HepG2 (cell line): ENCODE results near the gene FXN. TPM values are rescaled to one million over a fixed set of nuclear protein-coding genes. Genes with fewer than 3 reads are reported as not detected.

Experiments
- CHD2 ChIP-seq: IDR thresholded peaks from 2 replicates; pipeline ENCODE4 v1.6.1; 2011; ENCODE audit warnings: low read depth, low read length, improper control_type of control experiment
- HMG20A ChIP-seq: IDR thresholded peaks from 2 replicates; pipeline ENCODE4 v1.6.1; 2016; ENCODE audit warnings: borderline replicate concordance
- HNF4G ChIP-seq, 2 experiments: sonication (generic) in 1 of 2; formaldehyde crosslinking in 1 of 2; IDR thresholded peaks; 2 replicates each; pipeline versions ENCODE4 v1.4.0 to v1.6.1; 2011 to 2020; ENCODE audit warnings: borderline replicate concordance in 2 of 2, low read depth in 2 of 2, mild to moderate bottlenecking in 2 of 2, low read length in 1 of 2, missing genetic modification reagents in 1 of 2, moderate library complexity in 1 of 2
- MEF2D ChIP-seq: sonication (generic); formaldehyde crosslinking; IDR thresholded peaks from 2 replicates; pipeline ENCODE4 v1.5.1; 2020; ENCODE audit warnings: mild to moderate bottlenecking, missing genetic modification reagents
- ZNF274 ChIP-seq: sonication (generic); formaldehyde crosslinking; IDR thresholded peaks from 2 replicates; pipeline ENCODE4 v1.5.1; 2020; ENCODE audit warnings: mild to moderate bottlenecking, missing genetic modification reagents
- ZNF326 ChIP-seq: sonication (generic); formaldehyde crosslinking; IDR thresholded peaks from 2 replicates; pipeline ENCODE4 v1.4.0; 2020; ENCODE audit warnings: missing genetic modification reagents, borderline replicate concordance
- ZNF460 ChIP-seq: sonication (generic); formaldehyde crosslinking; IDR thresholded peaks from 2 replicates; pipeline ENCODE4 v1.5.1; 2020; ENCODE audit warnings: missing genetic modification reagents, mild to moderate bottlenecking, borderline replicate concordance
- polyA plus RNA-seq, 8 experiments: library from polyadenylated mRNA; depleted of rRNA in 3 of 8; stranded (reverse) in 7 of 8; unstranded in 1 of 8; fragments of >200 nt; fragmentation: Illumina TruSeq in 4 of 8; extraction: Trizol in 4 of 8; gene quantifications; 2 replicates each; pipeline versions ENCODE4 v1.2.1 to v1.2.3, GENCODE V29; 2011 to 2016; ENCODE audit warnings: low read depth in 4 of 8, missing spikeins in 1 of 8, mixed read lengths in 1 of 8; ENCODE audit not compliant: insufficient read depth in 1 of 8
- total RNA-seq, 5 experiments: library from RNA; depleted of rRNA; stranded (reverse); fragments of >200 nt; fragmentation: Illumina TruSeq; extraction: Trizol; gene quantifications; 2 replicates each; pipeline ENCODE4 v1.2.3, GENCODE V29; 2016; ENCODE audit warnings: low read depth in 1 of 5
- TF ChIP-seq, protein P1 (sequence below): IDR thresholded peaks from 2 replicates; pipeline ENCODE4 v1.6.1; 2016; ENCODE audit warnings: low read depth, missing genetic modification reagents, missing compliant biosample characterization
- TF ChIP-seq, protein P2 (sequence below): sonication (generic); formaldehyde crosslinking; IDR thresholded peaks from 2 replicates; pipeline ENCODE4 v1.4.0; 2020; ENCODE audit warnings: missing genetic modification reagents

The FXN gene
- total and polyA plus RNA-seq, 2 of the 13 experiments (the other 11 are each of a cell fraction or from before 2014, with no cell fraction given), result 24.1 to 26.0 TPM

DNA sequence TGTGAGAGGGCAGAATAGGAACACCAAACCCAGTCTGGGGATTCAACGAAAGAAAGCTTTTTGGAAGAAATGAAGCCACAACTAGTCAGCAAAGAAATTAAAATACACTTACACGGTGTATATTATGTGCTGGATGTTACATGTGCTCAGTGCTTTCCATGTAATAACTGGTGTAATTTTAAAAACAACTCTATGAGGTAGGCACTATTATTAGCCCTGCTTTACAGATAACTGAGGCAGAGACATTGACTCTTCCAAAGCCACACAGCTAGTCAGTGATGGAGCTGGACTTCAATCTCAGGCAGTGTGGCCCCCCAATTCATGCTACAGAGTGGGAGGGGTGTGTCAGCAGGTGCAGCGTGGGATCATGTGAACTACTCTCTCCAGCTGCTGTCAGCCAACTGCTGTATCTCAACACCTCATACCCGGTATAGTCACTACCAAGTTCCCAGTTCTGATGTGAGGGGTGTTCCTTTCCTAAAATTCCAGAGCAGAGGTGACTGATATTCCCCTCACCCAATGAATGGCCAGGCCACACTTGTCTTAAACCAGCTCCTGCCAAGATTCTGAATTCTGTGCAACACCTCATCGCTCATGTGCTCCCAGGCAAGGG, 104.7 kb downstream of the FXN start (continued):
- TF ChIP-seq, protein P1, sequence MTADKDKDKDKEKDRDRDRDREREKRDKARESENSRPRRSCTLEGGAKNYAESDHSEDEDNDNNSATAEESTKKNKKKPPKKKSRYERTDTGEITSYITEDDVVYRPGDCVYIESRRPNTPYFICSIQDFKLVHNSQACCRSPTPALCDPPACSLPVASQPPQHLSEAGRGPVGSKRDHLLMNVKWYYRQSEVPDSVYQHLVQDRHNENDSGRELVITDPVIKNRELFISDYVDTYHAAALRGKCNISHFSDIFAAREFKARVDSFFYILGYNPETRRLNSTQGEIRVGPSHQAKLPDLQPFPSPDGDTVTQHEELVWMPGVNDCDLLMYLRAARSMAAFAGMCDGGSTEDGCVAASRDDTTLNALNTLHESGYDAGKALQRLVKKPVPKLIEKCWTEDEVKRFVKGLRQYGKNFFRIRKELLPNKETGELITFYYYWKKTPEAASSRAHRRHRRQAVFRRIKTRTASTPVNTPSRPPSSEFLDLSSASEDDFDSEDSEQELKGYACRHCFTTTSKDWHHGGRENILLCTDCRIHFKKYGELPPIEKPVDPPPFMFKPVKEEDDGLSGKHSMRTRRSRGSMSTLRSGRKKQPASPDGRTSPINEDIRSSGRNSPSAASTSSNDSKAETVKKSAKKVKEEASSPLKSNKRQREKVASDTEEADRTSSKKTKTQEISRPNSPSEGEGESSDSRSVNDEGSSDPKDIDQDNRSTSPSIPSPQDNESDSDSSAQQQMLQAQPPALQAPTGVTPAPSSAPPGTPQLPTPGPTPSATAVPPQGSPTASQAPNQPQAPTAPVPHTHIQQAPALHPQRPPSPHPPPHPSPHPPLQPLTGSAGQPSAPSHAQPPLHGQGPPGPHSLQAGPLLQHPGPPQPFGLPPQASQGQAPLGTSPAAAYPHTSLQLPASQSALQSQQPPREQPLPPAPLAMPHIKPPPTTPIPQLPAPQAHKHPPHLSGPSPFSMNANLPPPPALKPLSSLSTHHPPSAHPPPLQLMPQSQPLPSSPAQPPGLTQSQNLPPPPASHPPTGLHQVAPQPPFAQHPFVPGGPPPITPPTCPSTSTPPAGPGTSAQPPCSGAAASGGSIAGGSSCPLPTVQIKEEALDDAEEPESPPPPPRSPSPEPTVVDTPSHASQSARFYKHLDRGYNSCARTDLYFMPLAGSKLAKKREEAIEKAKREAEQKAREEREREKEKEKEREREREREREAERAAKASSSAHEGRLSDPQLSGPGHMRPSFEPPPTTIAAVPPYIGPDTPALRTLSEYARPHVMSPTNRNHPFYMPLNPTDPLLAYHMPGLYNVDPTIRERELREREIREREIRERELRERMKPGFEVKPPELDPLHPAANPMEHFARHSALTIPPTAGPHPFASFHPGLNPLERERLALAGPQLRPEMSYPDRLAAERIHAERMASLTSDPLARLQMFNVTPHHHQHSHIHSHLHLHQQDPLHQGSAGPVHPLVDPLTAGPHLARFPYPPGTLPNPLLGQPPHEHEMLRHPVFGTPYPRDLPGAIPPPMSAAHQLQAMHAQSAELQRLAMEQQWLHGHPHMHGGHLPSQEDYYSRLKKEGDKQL (CRISPR knock-in tag), result no peak
- TF ChIP-seq ZNF274 (no peak), MEF2D (CRISPR knock-in tag) (no peak), CHD2 (no peak), ZNF326 (no peak), ZNF460 (CRISPR knock-in tag) (no peak), HMG20A (no peak), HNF4G (IDR thresholded peaks at IDR 0.05; ENCODE audit: borderline replicate concordance, low read depth, low read length) (no peak), HNF4G (CRISPR knock-in tag; IDR thresholded peaks at IDR 0.05; ENCODE audit: borderline replicate concordance, low read depth) (no peak)
- TF ChIP-seq, protein P2, sequence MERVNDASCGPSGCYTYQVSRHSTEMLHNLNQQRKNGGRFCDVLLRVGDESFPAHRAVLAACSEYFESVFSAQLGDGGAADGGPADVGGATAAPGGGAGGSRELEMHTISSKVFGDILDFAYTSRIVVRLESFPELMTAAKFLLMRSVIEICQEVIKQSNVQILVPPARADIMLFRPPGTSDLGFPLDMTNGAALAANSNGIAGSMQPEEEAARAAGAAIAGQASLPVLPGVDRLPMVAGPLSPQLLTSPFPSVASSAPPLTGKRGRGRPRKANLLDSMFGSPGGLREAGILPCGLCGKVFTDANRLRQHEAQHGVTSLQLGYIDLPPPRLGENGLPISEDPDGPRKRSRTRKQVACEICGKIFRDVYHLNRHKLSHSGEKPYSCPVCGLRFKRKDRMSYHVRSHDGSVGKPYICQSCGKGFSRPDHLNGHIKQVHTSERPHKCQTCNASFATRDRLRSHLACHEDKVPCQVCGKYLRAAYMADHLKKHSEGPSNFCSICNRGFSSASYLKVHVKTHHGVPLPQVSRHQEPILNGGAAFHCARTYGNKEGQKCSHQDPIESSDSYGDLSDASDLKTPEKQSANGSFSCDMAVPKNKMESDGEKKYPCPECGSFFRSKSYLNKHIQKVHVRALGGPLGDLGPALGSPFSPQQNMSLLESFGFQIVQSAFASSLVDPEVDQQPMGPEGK (CRISPR knock-in tag), result no peak
